HEK293 (cell line): ENCODE measurements around the gene TTC39A.
"Not testable (repeated sequence)": the region's sequence is repeated elsewhere in the genome, so short reads cannot be mapped to it uniquely, and the experiment has no call there.

Source experiments
- HOXA7 ChIP-seq: sonication (generic); formaldehyde crosslinking; IDR thresholded peaks from 2 replicates; pipeline ENCODE4 v1.8.1; 2022; ENCODE audit warnings: missing genetic modification reagents, borderline replicate concordance
- KLF10 ChIP-seq: fragments of 450-650 bp; IDR thresholded peaks from 2 replicates; pipeline ENCODE4 v1.5.1; 2018; ENCODE audit warnings: missing biosample characterization, mild to moderate bottlenecking, missing genetic modification characterization
- SETDB1 ChIP-seq: IDR thresholded peaks from one replicate; pipeline ENCODE4 v1.6.1; 2017; ENCODE audit warnings: mild to moderate bottlenecking, low read length, moderate library complexity, mixed read lengths; ENCODE audit not compliant: insufficient read length
- SP3 ChIP-seq: fragments of 450-650 bp; formaldehyde crosslinking; IDR thresholded peaks from 2 replicates; pipeline ENCODE4 v1.5.1; 2016; ENCODE audit warnings: missing biosample characterization, missing genetic modification characterization
- ZNF24 ChIP-seq: fragments of 450-650 bp; formaldehyde crosslinking; IDR thresholded peaks from 2 replicates; pipeline ENCODE4 v1.5.1; 2016; ENCODE audit warnings: missing biosample characterization, missing genetic modification characterization
- ZNF274 ChIP-seq, 2 experiments: fragments of 200-500 bp in 1 of 2; fragments of 450-650 bp in 1 of 2; sonication (Bioruptor generic) in 1 of 2; formaldehyde crosslinking in 1 of 2; IDR thresholded peaks; 2 replicates each; pipeline versions ENCODE4 v1.5.1 to v1.6.1; 2014 to 2016; ENCODE audit warnings: borderline replicate concordance in 1 of 2, inconsistent platforms in 1 of 2, low read length in 1 of 2, missing biosample characterization in 1 of 2, missing genetic modification characterization in 1 of 2
- ZNF529 ChIP-seq: fragments of 450-650 bp; formaldehyde crosslinking; IDR thresholded peaks from 2 replicates; pipeline ENCODE4 v1.5.1; 2017; ENCODE audit warnings: missing genetic modification characterization, missing biosample characterization; ENCODE audit not compliant: insufficient replicate concordance
- ZSCAN30 ChIP-seq: fragments of 450-650 bp; IDR thresholded peaks from 2 replicates; pipeline ENCODE4 v1.5.1; 2018; ENCODE audit warnings: missing biosample characterization, mild to moderate bottlenecking, missing genetic modification characterization, moderate library complexity
- TF ChIP-seq, protein P1 (sequence below): fragments of 450-650 bp; formaldehyde crosslinking; IDR thresholded peaks from 2 replicates; pipeline ENCODE4 v1.5.1; 2016; ENCODE audit warnings: missing biosample characterization, missing genetic modification characterization
- TF ChIP-seq, protein P2 (sequence below): fragments of 450-650 bp; formaldehyde crosslinking; IDR thresholded peaks from 2 replicates; pipeline ENCODE4 v1.5.1; 2016; ENCODE audit warnings: missing biosample characterization, missing genetic modification characterization, low read depth
- TF ChIP-seq, protein P3 (sequence below): sonication (generic); formaldehyde crosslinking; IDR thresholded peaks from 2 replicates; pipeline ENCODE4 v1.8.1; 2022; ENCODE audit warnings: mild to moderate bottlenecking, moderate library complexity, missing genetic modification reagents
- TF ChIP-seq, protein P4 (sequence below): fragments of 450-650 bp; formaldehyde crosslinking; IDR thresholded peaks from 2 replicates; pipeline ENCODE4 v1.5.1; 2016; ENCODE audit warnings: missing biosample characterization, missing genetic modification characterization

DNA sequence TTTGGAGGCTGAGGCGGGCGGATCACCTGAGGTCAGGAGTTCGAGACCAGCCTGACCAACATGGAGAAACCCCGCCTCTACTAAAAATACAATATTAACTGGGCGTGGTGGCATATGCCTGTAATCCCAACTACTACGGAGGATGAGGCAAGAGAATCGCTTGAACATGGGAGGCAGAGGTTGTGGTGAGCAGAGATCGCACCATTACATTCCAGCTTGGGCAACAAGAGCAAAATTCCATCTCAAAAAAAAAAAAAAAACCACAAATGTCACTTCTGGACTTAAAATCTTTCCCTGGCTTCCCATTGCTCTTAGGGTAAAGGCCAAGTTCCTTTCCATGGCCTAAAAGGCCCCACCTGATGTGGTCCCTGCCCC is 5.4 kb downstream of the TTC39A start:
- TF ChIP-seq, protein P1, sequence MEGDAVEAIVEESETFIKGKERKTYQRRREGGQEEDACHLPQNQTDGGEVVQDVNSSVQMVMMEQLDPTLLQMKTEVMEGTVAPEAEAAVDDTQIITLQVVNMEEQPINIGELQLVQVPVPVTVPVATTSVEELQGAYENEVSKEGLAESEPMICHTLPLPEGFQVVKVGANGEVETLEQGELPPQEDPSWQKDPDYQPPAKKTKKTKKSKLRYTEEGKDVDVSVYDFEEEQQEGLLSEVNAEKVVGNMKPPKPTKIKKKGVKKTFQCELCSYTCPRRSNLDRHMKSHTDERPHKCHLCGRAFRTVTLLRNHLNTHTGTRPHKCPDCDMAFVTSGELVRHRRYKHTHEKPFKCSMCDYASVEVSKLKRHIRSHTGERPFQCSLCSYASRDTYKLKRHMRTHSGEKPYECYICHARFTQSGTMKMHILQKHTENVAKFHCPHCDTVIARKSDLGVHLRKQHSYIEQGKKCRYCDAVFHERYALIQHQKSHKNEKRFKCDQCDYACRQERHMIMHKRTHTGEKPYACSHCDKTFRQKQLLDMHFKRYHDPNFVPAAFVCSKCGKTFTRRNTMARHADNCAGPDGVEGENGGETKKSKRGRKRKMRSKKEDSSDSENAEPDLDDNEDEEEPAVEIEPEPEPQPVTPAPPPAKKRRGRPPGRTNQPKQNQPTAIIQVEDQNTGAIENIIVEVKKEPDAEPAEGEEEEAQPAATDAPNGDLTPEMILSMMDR (tag by site-specific recombination), result not testable (repeated sequence)
- TF ChIP-seq HOXA7 (CRISPR knock-in tag); ZNF24 (tag by site-specific recombination); KLF10 (tag by site-specific recombination); ZSCAN30 (tag by site-specific recombination); SP3 (tag by site-specific recombination); SETDB1; ZNF274 (IDR thresholded peaks at IDR 0.05; ENCODE audit: low read length); ZNF274 (tag by site-specific recombination; IDR thresholded peaks at IDR 0.05; ENCODE audit: borderline replicate concordance); ZNF529 (tag by site-specific recombination): not testable (repeated sequence)
- TF ChIP-seq, protein P2, sequence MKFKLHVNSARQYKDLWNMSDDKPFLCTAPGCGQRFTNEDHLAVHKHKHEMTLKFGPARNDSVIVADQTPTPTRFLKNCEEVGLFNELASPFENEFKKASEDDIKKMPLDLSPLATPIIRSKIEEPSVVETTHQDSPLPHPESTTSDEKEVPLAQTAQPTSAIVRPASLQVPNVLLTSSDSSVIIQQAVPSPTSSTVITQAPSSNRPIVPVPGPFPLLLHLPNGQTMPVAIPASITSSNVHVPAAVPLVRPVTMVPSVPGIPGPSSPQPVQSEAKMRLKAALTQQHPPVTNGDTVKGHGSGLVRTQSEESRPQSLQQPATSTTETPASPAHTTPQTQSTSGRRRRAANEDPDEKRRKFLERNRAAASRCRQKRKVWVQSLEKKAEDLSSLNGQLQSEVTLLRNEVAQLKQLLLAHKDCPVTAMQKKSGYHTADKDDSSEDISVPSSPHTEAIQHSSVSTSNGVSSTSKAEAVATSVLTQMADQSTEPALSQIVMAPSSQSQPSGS, result not testable (repeated sequence)
- TF ChIP-seq, protein P3, sequence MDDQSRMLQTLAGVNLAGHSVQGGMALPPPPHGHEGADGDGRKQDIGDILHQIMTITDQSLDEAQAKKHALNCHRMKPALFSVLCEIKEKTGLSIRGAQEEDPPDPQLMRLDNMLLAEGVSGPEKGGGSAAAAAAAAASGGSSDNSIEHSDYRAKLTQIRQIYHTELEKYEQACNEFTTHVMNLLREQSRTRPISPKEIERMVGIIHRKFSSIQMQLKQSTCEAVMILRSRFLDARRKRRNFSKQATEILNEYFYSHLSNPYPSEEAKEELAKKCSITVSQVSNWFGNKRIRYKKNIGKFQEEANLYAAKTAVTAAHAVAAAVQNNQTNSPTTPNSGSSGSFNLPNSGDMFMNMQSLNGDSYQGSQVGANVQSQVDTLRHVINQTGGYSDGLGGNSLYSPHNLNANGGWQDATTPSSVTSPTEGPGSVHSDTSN (CRISPR knock-in tag), result not testable (repeated sequence)
- TF ChIP-seq, protein P4, sequence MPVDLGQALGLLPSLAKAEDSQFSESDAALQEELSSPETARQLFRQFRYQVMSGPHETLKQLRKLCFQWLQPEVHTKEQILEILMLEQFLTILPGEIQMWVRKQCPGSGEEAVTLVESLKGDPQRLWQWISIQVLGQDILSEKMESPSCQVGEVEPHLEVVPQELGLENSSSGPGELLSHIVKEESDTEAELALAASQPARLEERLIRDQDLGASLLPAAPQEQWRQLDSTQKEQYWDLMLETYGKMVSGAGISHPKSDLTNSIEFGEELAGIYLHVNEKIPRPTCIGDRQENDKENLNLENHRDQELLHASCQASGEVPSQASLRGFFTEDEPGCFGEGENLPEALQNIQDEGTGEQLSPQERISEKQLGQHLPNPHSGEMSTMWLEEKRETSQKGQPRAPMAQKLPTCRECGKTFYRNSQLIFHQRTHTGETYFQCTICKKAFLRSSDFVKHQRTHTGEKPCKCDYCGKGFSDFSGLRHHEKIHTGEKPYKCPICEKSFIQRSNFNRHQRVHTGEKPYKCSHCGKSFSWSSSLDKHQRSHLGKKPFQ (tag by site-specific recombination), result not testable (repeated sequence)
